H1 (cell line): ENCODE data around the gene CLIP4. TPM values are rescaled to one million over a fixed set of nuclear protein-coding genes. Genes with fewer than 3 reads are reported as not detected.
A peak's percentile ranks its signal among the peaks of the same experiment; 100 is the strongest.

Experiments used
- BACH1 ChIP-seq: IDR thresholded peaks from 2 replicates; pipeline ENCODE4 v1.6.1; 2012; ENCODE audit warnings: low read length, improper control_type of control experiment
- EZH2 ChIP-seq: fragments of 200-600 bp; sonication (generic); IDR thresholded peaks from 2 replicates; pipeline ENCODE4 v1.7.1; 2012; ENCODE audit warnings: low read depth, mild to moderate bottlenecking, moderate library complexity, low read length, inconsistent platforms; ENCODE audit not compliant: severe bottlenecking
- KDM1A ChIP-seq: fragments of 200-600, 300-600 bp; sonication (generic); IDR thresholded peaks from 2 replicates; pipeline ENCODE4 v1.7.1; 2016; ENCODE audit warnings: mild to moderate bottlenecking, low read length, borderline replicate concordance
- KDM4A ChIP-seq: IDR thresholded peaks from one replicate; pipeline ENCODE4 v1.7.1; 2012; ENCODE audit warnings: low read depth, mild to moderate bottlenecking, moderate library complexity, low read length, inconsistent platforms; ENCODE audit not compliant: severe bottlenecking
- MAFK ChIP-seq: IDR thresholded peaks from 2 replicates; pipeline ENCODE4 v1.6.1; 2012; ENCODE audit warnings: low read depth, mild to moderate bottlenecking, improper control_type of control experiment, low read length
- POLR2AphosphoS5 ChIP-seq: IDR thresholded peaks from 2 replicates; pipeline ENCODE4 v1.6.1; 2011; ENCODE audit warnings: low read depth, low read length
- YY1 ChIP-seq: IDR thresholded peaks from 2 replicates; pipeline ENCODE4 v1.6.1; 2011; ENCODE audit warnings: low read depth, mild to moderate bottlenecking, low read length
- polyA plus RNA-seq, 7 experiments: library from polyadenylated mRNA; depleted of rRNA in 3 of 7; stranded (reverse) in 5 of 7; unstranded in 2 of 7; fragments of >200 nt in 5 of 7; fragments of 200-250 nt in 2 of 7; gene quantifications; 1 replicate in 5 of 7; 2 replicates in 1 of 7; 4 replicates in 1 of 7; pipeline versions ENCODE4 v1.2.1 to v1.2.3, GENCODE V29; 2011 to 2013; ENCODE audit warnings: missing spikeins in 2 of 7, mixed read lengths in 2 of 7
- total RNA-seq: library from RNA; stranded (reverse); fragmentation: NEBNext Ultra II Directional; extraction: Animal tissue kit (Norgen Biotek cat#: 25700); gene quantifications from 2 replicates; pipeline ENCODE4 v1.2.1, GENCODE V29; 2021
- TF ChIP-seq, protein P1 (sequence below): fragments of 300-600 bp; sonication (generic); IDR thresholded peaks from 2 replicates; pipeline ENCODE4 v1.7.1; 2012; ENCODE audit warnings: low read length, moderate library complexity, mild to moderate bottlenecking, inconsistent platforms; ENCODE audit not compliant: insufficient replicate concordance

Gene CLIP4
- total and polyA plus RNA-seq, 2 of the 8 experiments (the other 6 are each of a cell fraction or from before 2014, with no cell fraction given): 0.08 to 0.09 TPM

- TF ChIP-seq, protein P1, sequence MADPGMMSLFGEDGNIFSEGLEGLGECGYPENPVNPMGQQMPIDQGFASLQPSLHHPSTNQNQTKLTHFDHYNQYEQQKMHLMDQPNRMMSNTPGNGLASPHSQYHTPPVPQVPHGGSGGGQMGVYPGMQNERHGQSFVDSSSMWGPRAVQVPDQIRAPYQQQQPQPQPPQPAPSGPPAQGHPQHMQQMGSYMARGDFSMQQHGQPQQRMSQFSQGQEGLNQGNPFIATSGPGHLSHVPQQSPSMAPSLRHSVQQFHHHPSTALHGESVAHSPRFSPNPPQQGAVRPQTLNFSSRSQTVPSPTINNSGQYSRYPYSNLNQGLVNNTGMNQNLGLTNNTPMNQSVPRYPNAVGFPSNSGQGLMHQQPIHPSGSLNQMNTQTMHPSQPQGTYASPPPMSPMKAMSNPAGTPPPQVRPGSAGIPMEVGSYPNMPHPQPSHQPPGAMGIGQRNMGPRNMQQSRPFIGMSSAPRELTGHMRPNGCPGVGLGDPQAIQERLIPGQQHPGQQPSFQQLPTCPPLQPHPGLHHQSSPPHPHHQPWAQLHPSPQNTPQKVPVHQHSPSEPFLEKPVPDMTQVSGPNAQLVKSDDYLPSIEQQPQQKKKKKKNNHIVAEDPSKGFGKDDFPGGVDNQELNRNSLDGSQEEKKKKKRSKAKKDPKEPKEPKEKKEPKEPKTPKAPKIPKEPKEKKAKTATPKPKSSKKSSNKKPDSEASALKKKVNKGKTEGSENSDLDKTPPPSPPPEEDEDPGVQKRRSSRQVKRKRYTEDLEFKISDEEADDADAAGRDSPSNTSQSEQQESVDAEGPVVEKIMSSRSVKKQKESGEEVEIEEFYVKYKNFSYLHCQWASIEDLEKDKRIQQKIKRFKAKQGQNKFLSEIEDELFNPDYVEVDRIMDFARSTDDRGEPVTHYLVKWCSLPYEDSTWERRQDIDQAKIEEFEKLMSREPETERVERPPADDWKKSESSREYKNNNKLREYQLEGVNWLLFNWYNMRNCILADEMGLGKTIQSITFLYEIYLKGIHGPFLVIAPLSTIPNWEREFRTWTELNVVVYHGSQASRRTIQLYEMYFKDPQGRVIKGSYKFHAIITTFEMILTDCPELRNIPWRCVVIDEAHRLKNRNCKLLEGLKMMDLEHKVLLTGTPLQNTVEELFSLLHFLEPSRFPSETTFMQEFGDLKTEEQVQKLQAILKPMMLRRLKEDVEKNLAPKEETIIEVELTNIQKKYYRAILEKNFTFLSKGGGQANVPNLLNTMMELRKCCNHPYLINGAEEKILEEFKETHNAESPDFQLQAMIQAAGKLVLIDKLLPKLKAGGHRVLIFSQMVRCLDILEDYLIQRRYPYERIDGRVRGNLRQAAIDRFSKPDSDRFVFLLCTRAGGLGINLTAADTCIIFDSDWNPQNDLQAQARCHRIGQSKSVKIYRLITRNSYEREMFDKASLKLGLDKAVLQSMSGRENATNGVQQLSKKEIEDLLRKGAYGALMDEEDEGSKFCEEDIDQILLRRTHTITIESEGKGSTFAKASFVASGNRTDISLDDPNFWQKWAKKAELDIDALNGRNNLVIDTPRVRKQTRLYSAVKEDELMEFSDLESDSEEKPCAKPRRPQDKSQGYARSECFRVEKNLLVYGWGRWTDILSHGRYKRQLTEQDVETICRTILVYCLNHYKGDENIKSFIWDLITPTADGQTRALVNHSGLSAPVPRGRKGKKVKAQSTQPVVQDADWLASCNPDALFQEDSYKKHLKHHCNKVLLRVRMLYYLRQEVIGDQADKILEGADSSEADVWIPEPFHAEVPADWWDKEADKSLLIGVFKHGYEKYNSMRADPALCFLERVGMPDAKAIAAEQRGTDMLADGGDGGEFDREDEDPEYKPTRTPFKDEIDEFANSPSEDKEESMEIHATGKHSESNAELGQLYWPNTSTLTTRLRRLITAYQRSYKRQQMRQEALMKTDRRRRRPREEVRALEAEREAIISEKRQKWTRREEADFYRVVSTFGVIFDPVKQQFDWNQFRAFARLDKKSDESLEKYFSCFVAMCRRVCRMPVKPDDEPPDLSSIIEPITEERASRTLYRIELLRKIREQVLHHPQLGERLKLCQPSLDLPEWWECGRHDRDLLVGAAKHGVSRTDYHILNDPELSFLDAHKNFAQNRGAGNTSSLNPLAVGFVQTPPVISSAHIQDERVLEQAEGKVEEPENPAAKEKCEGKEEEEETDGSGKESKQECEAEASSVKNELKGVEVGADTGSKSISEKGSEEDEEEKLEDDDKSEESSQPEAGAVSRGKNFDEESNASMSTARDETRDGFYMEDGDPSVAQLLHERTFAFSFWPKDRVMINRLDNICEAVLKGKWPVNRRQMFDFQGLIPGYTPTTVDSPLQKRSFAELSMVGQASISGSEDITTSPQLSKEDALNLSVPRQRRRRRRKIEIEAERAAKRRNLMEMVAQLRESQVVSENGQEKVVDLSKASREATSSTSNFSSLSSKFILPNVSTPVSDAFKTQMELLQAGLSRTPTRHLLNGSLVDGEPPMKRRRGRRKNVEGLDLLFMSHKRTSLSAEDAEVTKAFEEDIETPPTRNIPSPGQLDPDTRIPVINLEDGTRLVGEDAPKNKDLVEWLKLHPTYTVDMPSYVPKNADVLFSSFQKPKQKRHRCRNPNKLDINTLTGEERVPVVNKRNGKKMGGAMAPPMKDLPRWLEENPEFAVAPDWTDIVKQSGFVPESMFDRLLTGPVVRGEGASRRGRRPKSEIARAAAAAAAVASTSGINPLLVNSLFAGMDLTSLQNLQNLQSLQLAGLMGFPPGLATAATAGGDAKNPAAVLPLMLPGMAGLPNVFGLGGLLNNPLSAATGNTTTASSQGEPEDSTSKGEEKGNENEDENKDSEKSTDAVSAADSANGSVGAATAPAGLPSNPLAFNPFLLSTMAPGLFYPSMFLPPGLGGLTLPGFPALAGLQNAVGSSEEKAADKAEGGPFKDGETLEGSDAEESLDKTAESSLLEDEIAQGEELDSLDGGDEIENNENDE: no peak
- TF ChIP-seq KDM1A (no peak), EZH2 (no peak), YY1 (no peak), MAFK (peak; percentile 86), BACH1 (peak; percentile 98), POLR2AphosphoS5 (no peak), KDM4A (no peak)
These were observed 15.1 kb downstream of the CLIP4 start (continued) for GRCh38 chr2:29130295-29130694.
